Kidney (tissue), 14 donors: ENCODE results near the gene CMTM6. TPM values are rescaled to one million over a fixed set of nuclear protein-coding genes. Genes with fewer than 3 reads are reported as not detected.
"Not testable (repeated sequence)": the region's sequence is repeated elsewhere in the genome, so short reads cannot be mapped to it uniquely, and the experiment has no call there.

Experiments used
- DNase-seq, 5 donors: peaks; one replicate each; pipeline ENCODE4 v3.0.0-alpha.2; 2013 to 2020
- FAIRE-seq: peaks from 2 replicates; lab custom pipeline; 2012; peaks lifted over from hg19 to GRCh38; lab: Jason Lieb, UNC
- H3K27ac ChIP-seq, 2 donors: one replicate each; pipeline ENCODE4 v1.7.0; 2013; ENCODE audit warnings: low read depth in 2 of 2, low read length in 2 of 2, inconsistent platforms in 1 of 2
- H3K27me3 ChIP-seq: one replicate; pipeline ENCODE4 v1.7.1; 2013; ENCODE audit warnings: low read length, inconsistent platforms; ENCODE audit not compliant: control insufficient read depth, insufficient read depth
- H3K36me3 ChIP-seq, 3 donors: one replicate each; pipeline versions ENCODE4 v1.7.0 to v1.7.1; 2013; ENCODE audit warnings: low read length in 3 of 3, control low read depth in 1 of 3, inconsistent platforms in 1 of 3; ENCODE audit not compliant: insufficient read depth in 3 of 3, control insufficient read depth in 2 of 3
- H3K4me1 ChIP-seq, 3 donors: one replicate each; pipeline versions ENCODE4 v1.7.0 to v1.7.1; 2013; ENCODE audit warnings: low read length in 3 of 3, inconsistent platforms in 1 of 3, low read depth in 1 of 3; ENCODE audit not compliant: control insufficient read depth in 2 of 3, insufficient read depth in 2 of 3
- H3K4me3 ChIP-seq, 3 donors: one replicate each; pipeline versions ENCODE4 v1.7.0 to v1.8.1; 2013; ENCODE audit warnings: low read length in 3 of 3, control low read depth in 1 of 3, inconsistent platforms in 1 of 3
- H3K9ac ChIP-seq, 3 donors: one replicate each; pipeline versions ENCODE4 v1.7.0 to v1.7.1; 2013; ENCODE audit warnings: low read length in 3 of 3, control low read depth in 1 of 3, inconsistent platforms in 1 of 3
- H3K9me3 ChIP-seq, 3 donors: one replicate each; pipeline versions ENCODE4 v1.7.0 to v1.7.1; 2013; ENCODE audit warnings: low read length in 3 of 3, control low read depth in 1 of 3, inconsistent platforms in 1 of 3; ENCODE audit not compliant: control insufficient read depth in 2 of 3, insufficient read depth in 1 of 3
- intact Hi-C: fragments of 100-400 bp; cut with DNase I; formaldehyde crosslinking; loops from one replicate; pipeline ENCODE4 v1.11.1; 2022
- polyA plus RNA-seq: library from polyadenylated mRNA; stranded (reverse); fragments of 350-450 nt; fragmentation: Illumina TruSeq; extraction: RNeasy Lipid Tissue Mini Kit (QIAGEN cat#74804); gene quantifications from one replicate; pipeline ENCODE4 v1.2.3, GENCODE V29; 2014; ENCODE audit warnings: low read depth, low replicate concordance; ENCODE audit not compliant: insufficient read depth
- total RNA-seq: library from RNA; stranded (reverse); fragmentation: NEBNext Ultra II Directional; extraction: Animal tissue kit (Norgen Biotek cat#: 25700); gene quantifications from one replicate; pipeline ENCODE4 v1.2.1, GENCODE V29; 2021
- TF ChIP-seq, protein P1 (sequence below): IDR thresholded peaks from 3 replicates; pipeline ENCODE4 v1.5.1; 2012; ENCODE audit warnings: mild to moderate bottlenecking, moderate library complexity, borderline replicate concordance; ENCODE audit not compliant: insufficient read depth; ENCODE audit errors: extremely low read depth
- donor health status: control.
- donor health status: control.
- donor health status: control.
- donor health status: control.
- donor health status: control.
- donor health status: DM: yes; HTN: yes; CAD: no.
- donor health status: Normal renal cell carcinoma (clear cell type).

The CMTM6 gene
- total and polyA plus RNA-seq, 2 donors from 2014 or later, result 22.2 to 63.3 TPM

DNA sequence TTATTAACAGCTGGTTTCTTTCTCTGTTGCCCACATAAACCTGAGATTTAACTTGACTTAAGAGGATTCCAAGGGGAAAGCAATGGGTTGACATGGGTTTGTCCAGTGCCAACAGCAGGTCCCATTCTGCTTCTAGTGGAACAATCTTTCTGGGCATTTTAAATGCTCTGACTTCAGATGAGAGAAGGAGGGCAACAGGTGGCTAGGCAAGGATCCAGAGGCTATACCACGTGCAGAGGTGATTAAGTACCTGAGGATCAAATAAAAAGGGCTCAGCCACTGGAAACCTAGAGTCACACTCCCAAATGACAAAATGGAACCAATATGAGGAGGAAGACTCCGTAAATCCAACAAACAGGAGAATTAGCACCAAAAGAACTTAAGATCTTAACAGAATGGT lies 28.5 kb downstream of the CMTM6 start:
- no peaks in the 10 kb centered on the region for H3K27me3 ChIP-seq
- no peak for FAIRE-seq
- no peak overlapping the region for H3K27ac ChIP-seq
- intact Hi-C loops, result no loop called here
- H3K9me3 ChIP-seq, result no peaks in the 10 kb centered on the region
- no peaks in the 10 kb centered on the region for H3K4me1 ChIP-seq
- H3K4me3 ChIP-seq, result no peak overlapping the region
- DNase-seq, result no peak
- no peak overlapping the region for H3K9ac ChIP-seq
- peaks cover 0 to 4% (median 0%) of the 10 kb centered on the region in 3 donors for H3K36me3 ChIP-seq
- TF ChIP-seq, protein P1, sequence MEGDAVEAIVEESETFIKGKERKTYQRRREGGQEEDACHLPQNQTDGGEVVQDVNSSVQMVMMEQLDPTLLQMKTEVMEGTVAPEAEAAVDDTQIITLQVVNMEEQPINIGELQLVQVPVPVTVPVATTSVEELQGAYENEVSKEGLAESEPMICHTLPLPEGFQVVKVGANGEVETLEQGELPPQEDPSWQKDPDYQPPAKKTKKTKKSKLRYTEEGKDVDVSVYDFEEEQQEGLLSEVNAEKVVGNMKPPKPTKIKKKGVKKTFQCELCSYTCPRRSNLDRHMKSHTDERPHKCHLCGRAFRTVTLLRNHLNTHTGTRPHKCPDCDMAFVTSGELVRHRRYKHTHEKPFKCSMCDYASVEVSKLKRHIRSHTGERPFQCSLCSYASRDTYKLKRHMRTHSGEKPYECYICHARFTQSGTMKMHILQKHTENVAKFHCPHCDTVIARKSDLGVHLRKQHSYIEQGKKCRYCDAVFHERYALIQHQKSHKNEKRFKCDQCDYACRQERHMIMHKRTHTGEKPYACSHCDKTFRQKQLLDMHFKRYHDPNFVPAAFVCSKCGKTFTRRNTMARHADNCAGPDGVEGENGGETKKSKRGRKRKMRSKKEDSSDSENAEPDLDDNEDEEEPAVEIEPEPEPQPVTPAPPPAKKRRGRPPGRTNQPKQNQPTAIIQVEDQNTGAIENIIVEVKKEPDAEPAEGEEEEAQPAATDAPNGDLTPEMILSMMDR, result no peak

DNA sequence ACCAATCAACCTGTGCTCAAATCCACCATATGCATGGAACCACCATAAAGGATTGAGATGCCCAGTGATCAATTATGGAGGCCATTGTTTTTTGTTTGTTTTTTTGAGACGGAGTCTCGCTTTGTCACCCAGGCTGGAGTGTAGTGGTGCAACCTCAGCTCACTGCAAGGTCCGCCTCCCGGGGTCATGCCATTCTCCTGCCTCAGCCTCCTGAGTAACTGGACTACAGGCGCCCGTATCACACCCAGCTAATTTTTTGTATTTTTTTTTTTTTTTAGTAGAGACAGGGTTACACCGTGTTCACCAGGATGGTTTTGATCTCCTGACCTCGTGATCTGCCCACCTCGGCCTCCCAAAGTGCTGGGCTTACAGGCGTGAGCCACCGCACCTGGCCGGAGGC lies 30.5 kb downstream of the CMTM6 start:
- H3K9me3 ChIP-seq, H3K27ac ChIP-seq, H3K9ac ChIP-seq, DNase-seq, intact Hi-C loops, H3K4me3 ChIP-seq, H3K36me3 ChIP-seq, H3K4me1 ChIP-seq, FAIRE-seq, H3K27me3 ChIP-seq: not testable (repeated sequence)

DNA sequence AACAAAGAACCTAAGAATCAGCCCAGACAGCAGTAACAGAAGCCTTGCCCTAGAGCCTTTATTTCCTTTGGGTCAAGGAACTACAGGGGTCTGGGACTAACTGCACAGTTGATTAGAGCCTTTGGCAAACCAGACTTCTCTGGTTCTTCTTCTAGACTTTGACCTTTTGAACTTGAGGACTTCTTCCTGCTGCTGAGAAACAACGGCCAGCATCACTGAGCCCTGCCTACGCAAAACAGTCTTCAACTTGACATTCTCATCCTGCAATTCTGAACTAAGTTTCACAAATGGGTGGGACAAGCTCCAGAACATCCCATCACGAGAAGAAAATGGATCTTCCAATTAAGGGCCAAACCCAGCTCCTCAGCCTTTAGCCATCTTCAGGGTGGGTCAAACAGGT lies 31.4 kb downstream of the CMTM6 start:
- H3K27ac ChIP-seq, result no peak overlapping the region

DNA sequence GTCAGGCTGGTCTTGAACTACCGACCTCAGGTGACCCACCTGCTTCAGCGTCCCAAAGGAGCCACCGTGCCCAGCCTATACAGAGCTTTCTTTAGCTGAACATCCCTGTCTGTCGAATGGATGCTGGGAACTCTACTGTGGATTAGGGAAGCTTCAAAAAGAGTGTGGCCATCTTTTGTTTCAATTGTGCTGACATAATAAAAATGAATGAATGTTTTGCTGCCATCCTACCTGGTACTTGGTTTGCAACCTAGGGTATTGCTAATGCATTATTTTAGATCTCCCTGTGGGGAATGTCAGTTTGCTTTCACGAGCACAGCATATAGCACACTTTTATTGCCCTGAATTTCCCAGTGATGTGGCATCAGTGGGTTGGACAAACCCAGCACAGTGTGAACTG lies 32.3 kb downstream of the CMTM6 start:
- intact Hi-C loops, result no loop called here
- DNase-seq (no peak), FAIRE-seq (no peak)
- Histone ChIP-seq H3K9ac (no peak overlapping the region), H3K4me3 (no peak overlapping the region), H3K4me1 (peaks cover 0 to 2% (median 0%) of the 10 kb centered on the region in 3 donors), H3K36me3 (peaks cover 0 to 2% (median 0%) of the 10 kb centered on the region in 3 donors), H3K27me3 (no peaks in the 10 kb centered on the region), H3K9me3 (no peaks in the 10 kb centered on the region), H3K27ac (no peak overlapping the region)
- TF ChIP-seq, protein P1, result no peak

More for the DNA sequence above, 31.4 kb downstream of the CMTM6 start:
- TF ChIP-seq, protein P1, result no peak
- Histone ChIP-seq H3K9me3 (no peaks in the 10 kb centered on the region), H3K36me3 (peaks cover 0 to 2% (median 0%) of the 10 kb centered on the region in 3 donors), H3K27me3 (no peaks in the 10 kb centered on the region), H3K9ac (no peak overlapping the region), H3K4me1 (peaks cover 0 to 2% (median 0%) of the 10 kb centered on the region in 3 donors), H3K4me3 (no peak overlapping the region)
- intact Hi-C loops, result no loop called here
- no peak for DNase-seq
- FAIRE-seq, result no peak
